ENCODE measurements around the gene C14orf180. TPM values are rescaled to one million over a fixed set of nuclear protein-coding genes. Genes with fewer than 3 reads are reported as not detected.

Gene C14orf180
- total RNA-seq, 3 donors from 2014 or later: 0.19 to 0.61 (median 0.54) TPM

DNA sequence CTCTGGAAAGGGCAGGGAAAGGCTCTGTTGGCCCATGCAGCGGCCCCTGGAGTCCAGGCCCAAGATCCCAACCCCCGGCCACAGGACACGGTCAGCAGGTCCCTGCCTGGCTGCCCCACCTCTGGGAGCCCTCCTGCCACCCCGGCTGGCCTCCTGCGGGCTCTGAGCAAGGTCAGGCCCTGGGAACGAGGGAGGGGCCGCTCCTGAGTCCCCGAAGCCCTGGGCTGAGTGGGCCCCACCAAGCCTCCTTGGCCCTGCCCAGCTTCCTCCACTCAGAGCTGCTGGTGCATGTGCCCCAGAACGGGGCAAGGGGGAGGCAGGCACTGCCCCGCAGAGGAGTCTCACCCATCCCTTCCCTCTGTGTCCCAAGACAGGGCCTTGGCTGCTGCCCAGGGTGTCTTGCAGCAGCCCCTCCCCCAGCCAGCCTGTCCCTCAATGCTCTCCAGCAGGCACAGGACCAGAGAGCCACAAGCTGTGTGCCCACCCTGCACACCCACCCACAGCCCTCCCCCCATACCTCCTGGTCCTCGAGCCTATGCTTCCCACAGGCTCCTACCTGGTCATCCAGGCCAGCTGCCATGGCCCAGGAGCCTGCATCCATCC is 7.4 kb upstream of the C14orf180 start:
- H3K4me3 ChIP-seq: no peak overlapping the region
- no peaks in the 10 kb centered on the region for H3K9me3 ChIP-seq
- ATAC-seq: no peak
- no peak for DNase-seq
- intact Hi-C loops (cut with DNase I, micrococcal nuclease): loop anchor here in 1 of 2 donors (10.0 kb wide), 1 partner anchor 497 kb away; no protein-coding TSS in a partner anchor
- no peaks in the 10 kb centered on the region for H3K36me3 ChIP-seq (ENCODE audit: low read depth)
- peaks cover 8% of the 10 kb centered on the region for H3K4me1 ChIP-seq (ENCODE audit: low read depth)
- TF ChIP-seq CTCF (IDR thresholded peaks at IDR 0.05): no peak

- ATAC-seq: no peak
- Histone ChIP-seq H3K36me3 (ENCODE audit: low read depth) (no peaks in the 10 kb centered on the region), H3K9me3 (no peaks in the 10 kb centered on the region), H3K4me1 (ENCODE audit: low read depth) (peaks cover 12% of the 10 kb centered on the region), H3K4me3 (no peak overlapping the region)
- DNase-seq: no peak
- intact Hi-C loops (cut with DNase I, micrococcal nuclease): loop anchor here in 1 of 2 donors (10.0 kb wide), 1 partner anchor 498 kb away; no protein-coding TSS in a partner anchor
- no peak for TF ChIP-seq CTCF (IDR thresholded peaks at IDR 0.05)
Measured at GRCh38 chr14:104572668-104573067, 6.9 kb upstream of the C14orf180 start.

- DNase-seq (no peak), ATAC-seq (no peak)
- Histone ChIP-seq H3K9me3 (no peaks in the 10 kb centered on the region), H3K36me3 (ENCODE audit: low read depth) (no peaks in the 10 kb centered on the region), H3K4me1 (ENCODE audit: low read depth) (peaks cover 15% of the 10 kb centered on the region), H3K4me3 (no peak overlapping the region)
- intact Hi-C loops (cut with DNase I, micrococcal nuclease): loop anchor here in 1 of 2 donors (10.0 kb wide), 1 partner anchor 499 kb away; no protein-coding TSS in a partner anchor
- no peak for TF ChIP-seq CTCF (IDR thresholded peaks at IDR 0.05)
Measured at GRCh38 chr14:104573930-104574329, 5.6 kb upstream of the C14orf180 start.

DNA sequence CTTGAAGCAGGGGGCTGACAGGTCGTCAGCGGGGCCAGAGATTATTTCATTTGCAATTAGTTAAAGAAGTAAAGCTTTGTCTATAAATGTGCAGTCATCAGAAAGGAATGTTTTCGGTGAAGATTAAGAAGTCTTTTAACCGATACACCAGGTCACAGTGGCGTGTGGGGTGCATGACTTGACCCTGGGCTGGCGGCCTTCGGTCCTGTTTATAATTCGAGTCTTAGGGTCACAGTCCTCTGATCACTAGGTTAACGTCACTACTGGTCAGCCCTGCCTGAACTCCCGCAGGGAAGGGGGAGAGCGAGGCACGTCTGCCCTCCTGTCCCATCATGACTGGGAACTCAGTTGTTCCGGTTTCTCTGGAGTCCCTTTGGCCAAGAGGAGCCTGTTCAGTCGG is 5.0 kb upstream of the C14orf180 start:
- no peaks in the 10 kb centered on the region for H3K36me3 ChIP-seq (ENCODE audit: low read depth)
- peaks cover 19% of the 10 kb centered on the region for H3K4me1 ChIP-seq (ENCODE audit: low read depth)
- no peak for TF ChIP-seq CTCF (IDR thresholded peaks at IDR 0.05)
- ATAC-seq (no peak), DNase-seq (no peak)
- no peak overlapping the region for H3K4me3 ChIP-seq
- intact Hi-C loops (cut with DNase I, micrococcal nuclease): loop anchor here in 1 of 2 donors (10.0 kb wide), 1 partner anchor 500 kb away; no protein-coding TSS in a partner anchor
- H3K9me3 ChIP-seq: no peaks in the 10 kb centered on the region

DNA sequence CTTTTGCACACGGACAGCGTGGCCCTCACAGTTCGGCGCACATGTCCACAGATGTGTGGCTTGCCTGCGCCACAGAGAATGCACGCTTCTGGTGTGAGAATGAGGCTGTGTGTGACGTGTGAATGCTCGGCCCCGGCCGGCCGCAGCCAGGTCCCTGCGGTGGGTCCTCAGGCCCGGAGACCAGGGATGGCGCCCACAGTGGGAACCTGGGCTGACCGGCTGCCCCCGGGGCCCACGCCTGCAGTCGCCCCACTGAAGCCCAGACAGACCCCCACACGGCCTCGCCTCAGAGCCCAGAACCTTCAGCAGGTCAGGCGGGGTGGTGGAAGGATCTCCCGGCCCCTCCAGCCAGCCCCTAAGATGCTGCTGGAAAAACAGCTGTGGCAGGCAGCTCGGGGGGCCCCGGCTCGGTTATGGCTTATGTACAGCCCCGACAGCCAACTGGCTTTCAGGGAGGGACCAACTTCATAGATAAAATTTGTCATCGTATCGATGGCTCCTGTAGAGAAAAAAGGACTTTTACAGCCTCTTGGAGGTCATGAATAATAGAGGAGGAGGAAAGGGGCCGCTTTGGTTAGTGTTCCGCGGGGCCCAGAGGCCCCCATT is 4.5 kb upstream of the C14orf180 start:
- Histone ChIP-seq H3K36me3 (ENCODE audit: low read depth) (no peaks in the 10 kb centered on the region), H3K4me1 (ENCODE audit: low read depth) (peaks cover 23% of the 10 kb centered on the region), H3K9me3 (no peaks in the 10 kb centered on the region), H3K4me3 (no peak overlapping the region)
- intact Hi-C loops (cut with DNase I, micrococcal nuclease): loop anchor here in 1 of 2 donors (10.0 kb wide), 1 partner anchor 500 kb away; no protein-coding TSS in a partner anchor
- DNase-seq (no peak), ATAC-seq (no peak)
- no peak for TF ChIP-seq CTCF (IDR thresholded peaks at IDR 0.05)

Measured in mucosa of descending colon (tissue), 3 donors.